Heart right ventricle (tissue), 16 donors: ENCODE measurements around the gene BICC1. TPM values are rescaled to one million over a fixed set of nuclear protein-coding genes. Genes with fewer than 3 reads are reported as not detected.
A peak's percentile ranks its signal among the peaks of the same experiment; 100 is the strongest.
"Not testable (repeated sequence)": the region's sequence is repeated elsewhere in the genome, so short reads cannot be mapped to it uniquely, and the experiment has no call there.

Experiments used
- ATAC-seq, 8 donors: fragments of 200-7000 bp; cut with Tn5 transposase; one replicate each; pipeline ENCODE4 v1.9.1; 2020; ENCODE audit warnings: mild to moderate bottlenecking in 8 of 8, moderate library complexity in 8 of 8, moderate number of reproducible peaks in 1 of 8
- DNase-seq, 2 donors: peaks; one replicate each; pipeline ENCODE4 v3.0.0-alpha.2; 2020
- H3K27ac ChIP-seq, 10 donors: fragments of 200-600 bp; sonication (generic) in 2 of 10; one replicate each; pipeline versions ENCODE4 v1.5.0 to v1.8.0; 2020 to 2022; ENCODE audit warnings: mild to moderate bottlenecking in 3 of 10
- H3K27me3 ChIP-seq, 7 donors: fragments of 200-600 bp; one replicate each; pipeline ENCODE4 v1.8.0; 2021 to 2022; ENCODE audit warnings: mild to moderate bottlenecking in 2 of 7
- H3K36me3 ChIP-seq, 9 donors: fragments of 200-600 bp; sonication (generic) in 1 of 9; one replicate each; pipeline versions ENCODE4 v1.5.0 to v1.8.0; 2020 to 2022; ENCODE audit warnings: mild to moderate bottlenecking in 2 of 9
- H3K4me1 ChIP-seq, 9 donors: fragments of 200-600 bp; sonication (generic) in 1 of 9; one replicate each; pipeline versions ENCODE4 v1.5.0 to v1.8.0; 2020 to 2022; ENCODE audit warnings: mild to moderate bottlenecking in 4 of 9
- H3K4me3 ChIP-seq, 10 donors: fragments of 200-600 bp; sonication (generic) in 2 of 10; one replicate each; pipeline versions ENCODE4 v1.5.0 to v1.8.0; 2020 to 2022; ENCODE audit warnings: mild to moderate bottlenecking in 7 of 10, moderate library complexity in 2 of 10
- H3K9me3 ChIP-seq, 11 donors: fragments of 200-600 bp in 10 of 11; sonication (generic) in 2 of 11; one replicate each; pipeline versions ENCODE4 v1.5.0 to v1.8.0; 2013 to 2022; ENCODE audit warnings: mild to moderate bottlenecking in 2 of 11, control low read depth in 1 of 11, moderate library complexity in 1 of 11
- CTCF ChIP-seq, 9 donors: fragments of 200-600 bp; sonication (generic) in 2 of 9; IDR thresholded peaks; one replicate each; pipeline versions ENCODE4 v1.5.0 to v1.8.0; 2021 to 2022; ENCODE audit warnings: antibody characterized with exemption in 9 of 9, mild to moderate bottlenecking in 5 of 9, moderate library complexity in 1 of 9
- WGBS, 2 donors: extraction: QIAGEN DNeasy Blood & Tissue Kit; methylation state at CpG; one replicate each; pipeline ENCODE4 v1.1.7; 2013; ENCODE audit warnings: inconsistent platforms in 1 of 2; 5-methylcytosine and 5-hydroxymethylcytosine counted together
- intact Hi-C, 10 donors: fragments of 100-400 bp; cut with DNase I; formaldehyde crosslinking; loops; one replicate each; pipeline versions ENCODE4 v1.11.1 to v1.14.2; 2022
- polyA plus RNA-seq, 2 donors: library from polyadenylated mRNA; stranded (reverse); fragments of 200-250 nt; gene quantifications; one replicate each; pipeline ENCODE4 v1.2.3, GENCODE V29; 2013
- total RNA-seq, 10 donors: library from RNA; stranded (reverse); fragmentation: NEBNext Ultra II Directional in 3 of 10; extraction: Animal tissue kit (Norgen Biotek cat#: 25700) in 3 of 10; gene quantifications; one replicate each; pipeline versions ENCODE4 v1.2.1 to v1.2.4, GENCODE V29; 2021 to 2023
- donor health status: Arrhythmogenic right ventricular cardiomyopathy.
- donor health status: ischemic (EF 13 %, LVEDD 7.1; RV severe dilation, severe dysfunction).
- donor health status: healthy with polysubstance abuse.
- donor health status: DM: no; HTN: yes; CAD: no.
- donor health status: DM: no; HTN: no; CAD: no.
- donor health status: ischemic (EF 25% LVEDD 6.9; RV normal size, moderate dysfunction).
- donor health status: ischemic (EF 25% LVEDD 5.7; RV mildly dilated, moderate dysfunction).
- donor health status: healthy.
- donor health status: DM: yes; HTN: yes; CAD: no.
- donor health status: Ischemic cardiomyopathy.
- donor health status: ischemic (EF 35%, LVEDD 5.7; RV mildly dilated, moderate dysfunction).
- donor health status: nonischemic (EF 11% LVEDD 7.7; RV severe dilation, severe dysfunction).
- donor health status: DM: yes; HTN: yes; CAD: no.
- donor health status: PGD.
- donor health status: ischemic (EF 29% LVEDD 5.4; RV normal size, mild dysfunction).
- donor health status: nonischemic (EF 23%, LVEDD 6.1; RV moderate dilation, normal function).

BICC1 gene
- total and polyA plus RNA-seq, 12 donors, result 1.6 to 9.2 (median 5.0) TPM

GRCh38 chr10:58853668-58854067 is 341.0 kb downstream of the BICC1 start:
- no peaks in the 10 kb centered on the region for H3K36me3 ChIP-seq
- DNase-seq (peak in 1 of 2 donors; percentile 24), ATAC-seq (peak in 6 of 8 donors; percentile 50 to 87 (median 74))
- H3K4me3 ChIP-seq, result no peak overlapping the region
- H3K27me3 ChIP-seq, result no peaks in the 10 kb centered on the region
- no peak for TF ChIP-seq CTCF (IDR thresholded peaks at IDR 0.05)
- peak overlapping the region in 5 of 10 donors; percentile 25 to 61 (median 45) for H3K27ac ChIP-seq
- peaks cover 0 to 43% (median 18%) of the 10 kb centered on the region in 9 donors for H3K4me1 ChIP-seq
- 67 to 86% methylated on average over 2 of the region's 2 CpGs for WGBS, 2 donors
- intact Hi-C loops, result no loop called here
- H3K9me3 ChIP-seq, result peaks cover 0 to 16% (median 0%) of the 10 kb centered on the region in 11 donors

- intact Hi-C loops, result no loop called here
- Histone ChIP-seq H3K27ac (peak overlapping the region in 2 of 10 donors; percentile 9 to 61), H3K4me1 (peaks cover 0 to 43% (median 18%) of the 10 kb centered on the region in 9 donors), H3K4me3 (no peak overlapping the region), H3K36me3 (no peaks in the 10 kb centered on the region), H3K27me3 (no peaks in the 10 kb centered on the region), H3K9me3 (peaks cover 0 to 21% (median 0%) of the 10 kb centered on the region in 11 donors)
- WGBS, 2 donors, result 65 to 66% methylated on average over 2 of the region's 2 CpGs
- no peak for ATAC-seq
- TF ChIP-seq CTCF (IDR thresholded peaks at IDR 0.05), result no peak
- DNase-seq, result no peak
Observed at GRCh38 chr10:58854811-58855210, 342.1 kb downstream of the BICC1 start.

- WGBS, 2 donors, result 60 to 69% methylated on average over 9 of the region's 9 CpGs
- Histone ChIP-seq H3K4me1 (peaks cover 0 to 43% (median 18%) of the 10 kb centered on the region in 9 donors), H3K4me3 (no peak overlapping the region), H3K36me3 (no peaks in the 10 kb centered on the region), H3K27me3 (no peaks in the 10 kb centered on the region), H3K27ac (peak overlapping the region in 7 of 10 donors; percentile 7 to 73 (median 51)), H3K9me3 (peaks cover 0 to 13% (median 0%) of the 10 kb centered on the region in 11 donors)
- ATAC-seq (peak; percentile 79 to 96 (median 89)), DNase-seq (peak in 1 of 2 donors; percentile 39)
- TF ChIP-seq CTCF (IDR thresholded peaks at IDR 0.05), result no peak
- intact Hi-C loops, result no loop called here
Observed at GRCh38 chr10:58856508-58857240, 344.0 kb downstream of the BICC1 start.

GRCh38 chr10:58857251-58857805 is 344.7 kb downstream of the BICC1 start:
- DNase-seq (no peak), ATAC-seq (peak in 1 of 8 donors; percentile 20)
- peaks cover 0 to 43% (median 18%) of the 10 kb centered on the region in 9 donors for H3K4me1 ChIP-seq
- 74 to 87% methylated on average over 3 of the region's 3 CpGs for WGBS, 2 donors
- H3K4me3 ChIP-seq, result no peak overlapping the region
- intact Hi-C loops, result no loop called here
- H3K9me3 ChIP-seq, result peaks cover 0 to 13% (median 0%) of the 10 kb centered on the region in 11 donors
- no peaks in the 10 kb centered on the region for H3K36me3 ChIP-seq
- peak overlapping the region in 6 of 10 donors; percentile 45 to 73 (median 56) for H3K27ac ChIP-seq
- H3K27me3 ChIP-seq, result no peaks in the 10 kb centered on the region
- no peak for TF ChIP-seq CTCF (IDR thresholded peaks at IDR 0.05)

GRCh38 chr10:58858123-58858522 is 345.5 kb downstream of the BICC1 start:
- H3K27me3 ChIP-seq, DNase-seq, intact Hi-C loops, H3K36me3 ChIP-seq, ATAC-seq, H3K4me3 ChIP-seq, H3K27ac ChIP-seq: not testable (repeated sequence)
- WGBS, 2 donors, result 98 to 100% methylated on average over 1 of the region's 1 CpG
- Histone ChIP-seq H3K4me1 (peaks cover 0 to 41% (median 15%) of the 10 kb centered on the region in 9 donors), H3K9me3 (peaks cover 0 to 13% (median 0%) of the 10 kb centered on the region in 11 donors)
